22Rv1 (cell line): ENCODE data around the gene EPGN.

ENCODE experiments used
- CTCF ChIP-seq: fragments of 450-650 bp; IDR thresholded peaks from 2 replicates; pipeline ENCODE4 v1.5.1; 2017; ENCODE audit warnings: mild to moderate bottlenecking
- ZFX ChIP-seq: fragments of 450-650 bp; IDR thresholded peaks from 2 replicates; pipeline ENCODE4 v1.6.1; 2017; ENCODE audit warnings: antibody characterized with exemption, borderline replicate concordance

DNA sequence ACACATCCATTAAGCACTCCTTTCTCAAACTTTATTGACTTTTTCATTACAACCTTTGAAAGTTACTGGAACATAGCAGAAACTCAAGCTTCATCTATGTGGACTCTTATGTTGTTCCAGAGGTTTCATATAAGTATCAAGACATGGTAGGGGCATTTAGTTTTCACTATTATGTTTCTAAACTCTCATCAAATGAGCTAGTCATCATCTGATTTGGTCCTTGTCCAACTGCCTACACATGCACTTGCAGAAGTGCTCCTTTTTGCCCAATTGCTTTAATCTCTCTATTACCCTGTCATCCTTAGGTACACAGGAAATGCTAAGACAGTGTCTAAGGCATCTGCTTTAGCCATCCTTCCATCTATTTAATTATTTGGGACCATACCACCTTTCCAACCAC, 42.2 kb upstream of the EPGN start:
- TF ChIP-seq CTCF (no peak), ZFX (no peak)
